Activated CD8-positive, alpha-beta T cell treated with anti-CD3 and anti-CD28 coated beads for 36 hours (primary cell): Measurements from ENCODE around the gene CPA5. TPM values are rescaled to one million over a fixed set of nuclear protein-coding genes. Genes with fewer than 3 reads are reported as not detected.

Experiments
- ATAC-seq: fragments of 200-7000 bp; cut with Tn5 transposase; one replicate; pipeline ENCODE4 v1.10.0; 2021; ENCODE audit warnings: mild to moderate bottlenecking, moderate library complexity
- CTCF ChIA-PET: fragments of 350-600 bp; sonication (Branson Sonifier 250); formaldehyde crosslinking; loops from one replicate; lab custom pipeline; 2021; ENCODE audit warnings: antibody characterized with exemption; lab: Charles Lee
- POLR2A ChIA-PET: fragments of 350-600 bp; sonication (Branson Sonifier 250); formaldehyde crosslinking; loops from one replicate; lab custom pipeline; 2021; ENCODE audit warnings: antibody characterized with exemption; lab: Charles Lee
- DNase-seq: peaks from one replicate; pipeline ENCODE4 v3.0.0-alpha.2; 2020
- H3K27ac Mint-ChIP-seq: one replicate; pipeline ENCODE4 v1.8.0; 2021; ENCODE audit warnings: mild to moderate bottlenecking, mixed read lengths
- H3K27me3 Mint-ChIP-seq: one replicate; pipeline ENCODE4 v1.8.0; 2021; ENCODE audit warnings: mixed read lengths
- H3K36me3 Mint-ChIP-seq: one replicate; pipeline ENCODE4 v1.8.0; 2021; ENCODE audit warnings: low read depth, mixed read lengths
- H3K4me1 Mint-ChIP-seq: one replicate; pipeline ENCODE4 v1.8.0; 2021; ENCODE audit warnings: low read depth, mixed read lengths
- H3K4me3 Mint-ChIP-seq: one replicate; pipeline ENCODE4 v1.8.0; 2021; ENCODE audit warnings: mild to moderate bottlenecking, moderate library complexity, mixed read lengths
- H3K9me3 Mint-ChIP-seq: one replicate; pipeline ENCODE4 v1.8.0; 2021; ENCODE audit warnings: mixed read lengths
- intact Hi-C: fragments of 100-400 bp; cut with micrococcal nuclease; formaldehyde crosslinking; loops from one replicate; pipeline ENCODE4 v1.10.0; 2022
- total RNA-seq, 2 experiments: library from RNA; stranded (reverse); gene quantifications; one replicate each; pipeline ENCODE4 v1.2.3, GENCODE V29; 2021
- TF ChIP-seq, protein P1 (sequence below): fragments of 200-600 bp; IDR thresholded peaks from one replicate; pipeline ENCODE4 v1.8.0; 2022; ENCODE audit warnings: antibody characterized with exemption, mild to moderate bottlenecking

CPA5 gene
- total RNA-seq, 2 experiments from 2014 or later = 0.25 to 0.88 TPM

- ATAC-seq = no peak
- Mint-ChIP-seq H3K4me1 (peaks cover 10% of the 10 kb centered on the region), H3K4me3 (no peak overlapping the region), H3K27me3 (no peaks in the 10 kb centered on the region), H3K27ac (no peak overlapping the region), H3K9me3 (no peaks in the 10 kb centered on the region), H3K36me3 (no peaks in the 10 kb centered on the region)
- DNase-seq = no peak
- TF ChIP-seq, protein P1, sequence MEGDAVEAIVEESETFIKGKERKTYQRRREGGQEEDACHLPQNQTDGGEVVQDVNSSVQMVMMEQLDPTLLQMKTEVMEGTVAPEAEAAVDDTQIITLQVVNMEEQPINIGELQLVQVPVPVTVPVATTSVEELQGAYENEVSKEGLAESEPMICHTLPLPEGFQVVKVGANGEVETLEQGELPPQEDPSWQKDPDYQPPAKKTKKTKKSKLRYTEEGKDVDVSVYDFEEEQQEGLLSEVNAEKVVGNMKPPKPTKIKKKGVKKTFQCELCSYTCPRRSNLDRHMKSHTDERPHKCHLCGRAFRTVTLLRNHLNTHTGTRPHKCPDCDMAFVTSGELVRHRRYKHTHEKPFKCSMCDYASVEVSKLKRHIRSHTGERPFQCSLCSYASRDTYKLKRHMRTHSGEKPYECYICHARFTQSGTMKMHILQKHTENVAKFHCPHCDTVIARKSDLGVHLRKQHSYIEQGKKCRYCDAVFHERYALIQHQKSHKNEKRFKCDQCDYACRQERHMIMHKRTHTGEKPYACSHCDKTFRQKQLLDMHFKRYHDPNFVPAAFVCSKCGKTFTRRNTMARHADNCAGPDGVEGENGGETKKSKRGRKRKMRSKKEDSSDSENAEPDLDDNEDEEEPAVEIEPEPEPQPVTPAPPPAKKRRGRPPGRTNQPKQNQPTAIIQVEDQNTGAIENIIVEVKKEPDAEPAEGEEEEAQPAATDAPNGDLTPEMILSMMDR = no peak
- intact Hi-C loops = no loop called here
- CTCF ChIA-PET = no interaction called here
- POLR2A ChIA-PET = no interaction called here
Observed at GRCh38 chr7:130346177-130346905, 1.7 kb downstream of the CPA5 start.

- CTCF ChIA-PET = no interaction called here
- Mint-ChIP-seq H3K9me3 (no peaks in the 10 kb centered on the region), H3K4me3 (no peak overlapping the region), H3K27ac (no peak overlapping the region), H3K36me3 (no peaks in the 10 kb centered on the region), H3K27me3 (no peaks in the 10 kb centered on the region), H3K4me1 (peaks cover 16% of the 10 kb centered on the region)
- no peak for ATAC-seq
- POLR2A ChIA-PET = no interaction called here
- intact Hi-C loops = no loop called here
- DNase-seq = no peak
- TF ChIP-seq, protein P1 = no peak
Observed at GRCh38 chr7:130346941-130347340, 2.3 kb downstream of the CPA5 start.

GRCh38 chr7:130349911-130350782, 5.5 kb downstream of the CPA5 start:
- TF ChIP-seq, protein P1 = no peak
- POLR2A ChIA-PET = no interaction called here
- no peaks in the 10 kb centered on the region for H3K9me3 Mint-ChIP-seq
- DNase-seq (no peak), ATAC-seq (no peak)
- no peaks in the 10 kb centered on the region for H3K36me3 Mint-ChIP-seq
- H3K4me3 Mint-ChIP-seq = no peak overlapping the region
- H3K4me1 Mint-ChIP-seq = peaks cover 21% of the 10 kb centered on the region
- H3K27me3 Mint-ChIP-seq = no peaks in the 10 kb centered on the region
- H3K27ac Mint-ChIP-seq = no peak overlapping the region
- CTCF ChIA-PET = no interaction called here
- intact Hi-C loops = no loop called here

DNA sequence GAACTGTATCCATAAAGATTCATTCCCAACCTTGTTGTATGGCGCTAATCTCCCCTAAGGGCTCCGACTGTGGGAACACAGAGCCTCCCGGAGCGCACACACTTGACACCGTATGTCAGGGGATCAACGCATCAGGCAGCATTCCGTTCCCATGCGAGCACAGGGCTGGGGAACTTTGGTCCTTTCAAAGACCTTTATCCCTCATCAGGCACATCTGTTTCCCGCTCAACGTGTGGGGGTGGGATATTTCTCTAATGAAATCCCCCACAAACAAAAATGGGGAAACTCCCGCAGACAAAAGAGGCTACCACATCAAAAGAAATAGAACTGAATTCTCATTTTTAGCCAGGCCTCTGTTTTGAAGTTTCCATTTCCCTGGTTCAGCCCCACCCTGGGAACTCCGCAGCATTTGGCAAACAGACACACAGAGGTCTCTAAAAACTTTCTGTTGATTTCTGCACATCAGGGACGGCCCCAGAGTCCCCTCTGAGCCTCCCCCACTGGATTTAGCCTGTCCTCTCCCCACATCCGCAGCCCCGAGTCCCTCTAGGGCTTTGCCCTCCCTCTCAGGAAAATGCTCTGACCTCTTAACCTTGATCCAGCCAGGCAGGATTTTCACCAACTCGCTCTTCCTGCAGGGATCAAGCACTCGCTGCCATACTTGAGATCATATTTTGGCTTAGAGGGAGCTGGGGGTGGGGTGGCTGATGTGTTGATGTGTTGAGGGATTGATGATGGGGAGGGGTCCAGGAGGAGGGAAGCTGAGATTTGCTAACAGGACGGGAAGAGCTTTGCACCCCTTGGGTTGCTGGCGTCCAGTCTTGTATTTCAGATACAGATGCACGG, 6.6 kb downstream of the CPA5 start:
- CTCF ChIA-PET = no interaction called here

More for the DNA sequence above, 6.6 kb downstream of the CPA5 start:
- no peaks in the 10 kb centered on the region for H3K9me3 Mint-ChIP-seq
- intact Hi-C loops = no loop called here
- H3K36me3 Mint-ChIP-seq = no peaks in the 10 kb centered on the region
- no peak overlapping the region for H3K4me3 Mint-ChIP-seq
- no peak overlapping the region for H3K27ac Mint-ChIP-seq
- no peaks in the 10 kb centered on the region for H3K27me3 Mint-ChIP-seq
- POLR2A ChIA-PET = no interaction called here
- peak; percentile 30 for DNase-seq
- TF ChIP-seq, protein P1 = no peak
- peak; percentile 61 for ATAC-seq
- peaks cover 21% of the 10 kb centered on the region for H3K4me1 Mint-ChIP-seq
